GM21825 (cell line): Measurements from ENCODE around the gene STPG3.
A peak's percentile ranks its signal among the peaks of the same experiment; 100 is the strongest.

Source experiments
- ATAC-seq: cut with Tn5 transposase; IDR thresholded peaks from one replicate; pipeline ENCODE4 v1.9.1; 2021; ENCODE audit warnings: mild to moderate bottlenecking, moderate library complexity; ENCODE audit not compliant: unreplicated experiment

The STPG3 gene

GRCh38 chr9:137264067-137264466 is 13.0 kb downstream of the STPG3 start:
- ATAC-seq = no peak

DNA sequence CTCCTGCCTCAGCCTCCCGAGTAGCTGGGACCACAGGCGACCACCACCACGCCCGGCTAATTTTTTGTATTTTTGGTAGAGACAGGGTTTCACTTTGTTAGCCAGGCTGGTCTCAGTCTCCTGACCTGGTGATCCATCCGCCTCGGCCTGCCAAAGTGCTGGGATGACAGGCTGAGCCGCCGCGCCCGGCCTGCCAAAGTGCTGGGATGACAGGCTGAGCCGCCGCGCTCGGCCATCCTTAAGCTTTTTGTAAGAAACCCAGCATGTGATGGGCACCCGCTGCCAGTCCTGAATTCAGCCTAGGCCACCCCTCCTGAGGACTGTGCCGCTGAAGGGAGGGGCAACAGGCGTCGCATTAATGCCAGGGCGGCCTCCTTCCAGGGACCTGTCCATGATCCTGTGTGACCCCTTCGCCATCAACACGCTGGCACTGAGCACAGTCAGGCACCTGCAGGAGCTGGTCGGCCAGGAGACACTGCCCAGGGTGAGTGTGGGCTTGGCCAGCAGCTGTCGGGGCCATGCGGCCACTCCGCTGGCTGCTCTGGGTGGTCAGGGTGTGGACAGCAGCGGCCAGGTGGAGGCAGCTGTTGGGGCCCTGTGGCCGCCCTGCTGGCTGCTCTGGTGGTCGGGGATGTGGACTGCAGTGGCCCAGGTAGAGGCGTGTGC is 14.5 kb downstream of the STPG3 start:
- no peak for ATAC-seq

DNA sequence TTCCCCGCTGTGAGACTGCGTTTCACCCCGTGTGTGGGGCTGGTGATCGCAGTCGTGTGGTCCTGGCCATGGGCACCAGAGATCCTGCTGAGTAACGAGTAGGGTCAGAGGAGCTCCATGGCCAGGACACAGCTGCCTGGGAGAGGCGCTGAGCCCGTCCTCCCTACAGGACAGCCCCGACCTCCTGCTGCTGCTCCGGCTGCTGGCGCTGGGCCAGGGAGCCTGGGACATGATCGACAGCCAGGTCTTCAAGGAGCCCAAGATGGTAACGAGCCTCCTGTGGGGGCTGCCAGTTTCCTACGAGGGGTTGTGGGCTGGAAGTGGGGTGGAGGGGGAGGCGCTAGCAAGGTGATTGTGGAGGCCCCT is 15.1 kb downstream of the STPG3 start:
- ATAC-seq = no peak

DNA sequence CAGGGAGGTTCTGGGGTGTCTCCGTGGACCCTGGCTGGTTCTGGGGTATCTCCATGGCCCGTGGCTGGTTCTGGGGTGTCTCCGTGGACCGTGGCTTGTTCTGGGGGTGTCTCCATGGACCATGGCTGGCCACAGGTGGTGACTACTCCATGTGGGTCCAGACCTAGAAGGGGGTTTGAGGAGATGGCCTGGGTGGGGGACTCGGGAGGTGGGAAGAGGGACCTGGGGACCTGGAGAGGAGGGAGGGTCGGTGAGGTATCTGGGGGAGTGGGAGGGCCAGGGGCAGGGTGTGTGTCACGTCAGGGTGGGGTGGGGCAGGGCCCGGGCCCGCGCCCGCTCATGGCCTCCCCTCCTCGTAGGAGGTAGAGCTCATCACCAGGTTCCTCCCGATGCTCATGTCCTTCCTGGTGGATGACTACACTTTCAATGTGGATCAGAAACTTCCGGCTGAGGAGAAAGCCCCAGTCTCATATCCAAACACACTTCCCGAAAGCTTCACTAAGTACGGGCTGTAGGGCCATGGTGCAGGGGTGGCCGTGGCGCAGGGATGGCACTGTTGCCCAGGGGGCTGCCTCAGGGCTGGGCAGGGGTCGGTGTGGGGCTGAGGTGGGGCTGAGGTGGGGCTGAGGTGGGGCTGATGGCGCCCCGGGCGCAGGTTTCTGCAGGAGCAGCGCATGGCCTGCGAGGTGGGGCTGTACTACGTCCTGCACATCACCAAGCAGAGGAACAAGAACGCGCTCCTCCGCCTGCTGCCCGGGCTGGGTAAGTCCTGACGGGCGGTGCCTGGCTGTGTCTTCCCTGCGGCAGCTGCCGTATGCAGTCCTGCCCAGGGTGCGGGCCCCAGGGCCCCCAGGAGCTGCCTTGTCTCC is 15.7 kb downstream of the STPG3 start:
- ATAC-seq = no peak

DNA sequence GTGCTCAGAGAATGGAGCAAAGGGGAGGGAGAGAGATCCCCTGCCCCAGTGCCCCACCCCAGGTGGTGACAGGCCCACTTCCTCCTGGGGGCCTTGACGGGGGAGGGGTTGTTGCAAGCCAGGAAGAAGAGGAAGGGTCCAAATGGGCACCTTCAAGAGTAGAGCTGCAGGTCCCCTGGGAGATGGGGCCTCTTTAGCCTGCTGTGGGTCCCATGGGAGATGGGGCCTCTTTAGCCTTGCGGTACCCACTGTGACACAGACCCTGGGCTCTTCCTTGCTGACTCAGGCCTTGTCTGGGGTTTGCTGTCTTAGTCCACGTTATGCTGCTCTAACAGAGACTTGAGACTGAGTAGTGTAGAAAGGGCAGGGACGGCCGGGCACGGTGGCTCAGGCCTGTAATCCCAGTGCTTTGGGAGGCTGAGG is 16.9 kb downstream of the STPG3 start:
- no peak for ATAC-seq

- no peak for ATAC-seq
These were observed 17.6 kb downstream of the STPG3 start for GRCh38 chr9:137268538-137269201.

DNA sequence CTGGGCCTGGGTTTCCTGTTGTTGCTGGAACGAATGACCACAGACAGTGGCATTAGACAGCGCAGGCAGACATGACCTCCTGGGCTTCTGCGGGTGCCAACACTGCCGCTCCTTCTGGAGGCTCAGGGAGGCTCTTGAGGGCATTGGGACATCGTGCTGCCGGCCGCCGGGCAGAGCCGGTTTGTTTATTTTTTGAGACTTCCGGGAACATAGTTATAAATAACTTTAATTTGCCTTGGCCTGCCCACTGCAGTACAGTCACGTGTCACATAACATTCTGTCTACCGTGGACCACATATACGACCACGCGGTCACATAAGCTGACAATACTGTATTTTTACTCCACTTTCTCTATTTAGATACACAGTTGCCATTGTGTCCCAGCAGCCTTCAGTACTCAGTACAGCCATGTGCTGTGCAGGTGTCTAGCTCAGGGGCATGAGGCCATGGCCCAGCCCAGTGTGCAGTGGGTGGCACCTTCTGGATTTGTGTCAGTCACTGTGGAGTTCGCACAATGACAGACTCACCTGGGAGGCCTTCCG is 18.2 kb downstream of the STPG3 start:
- no peak for ATAC-seq

DNA sequence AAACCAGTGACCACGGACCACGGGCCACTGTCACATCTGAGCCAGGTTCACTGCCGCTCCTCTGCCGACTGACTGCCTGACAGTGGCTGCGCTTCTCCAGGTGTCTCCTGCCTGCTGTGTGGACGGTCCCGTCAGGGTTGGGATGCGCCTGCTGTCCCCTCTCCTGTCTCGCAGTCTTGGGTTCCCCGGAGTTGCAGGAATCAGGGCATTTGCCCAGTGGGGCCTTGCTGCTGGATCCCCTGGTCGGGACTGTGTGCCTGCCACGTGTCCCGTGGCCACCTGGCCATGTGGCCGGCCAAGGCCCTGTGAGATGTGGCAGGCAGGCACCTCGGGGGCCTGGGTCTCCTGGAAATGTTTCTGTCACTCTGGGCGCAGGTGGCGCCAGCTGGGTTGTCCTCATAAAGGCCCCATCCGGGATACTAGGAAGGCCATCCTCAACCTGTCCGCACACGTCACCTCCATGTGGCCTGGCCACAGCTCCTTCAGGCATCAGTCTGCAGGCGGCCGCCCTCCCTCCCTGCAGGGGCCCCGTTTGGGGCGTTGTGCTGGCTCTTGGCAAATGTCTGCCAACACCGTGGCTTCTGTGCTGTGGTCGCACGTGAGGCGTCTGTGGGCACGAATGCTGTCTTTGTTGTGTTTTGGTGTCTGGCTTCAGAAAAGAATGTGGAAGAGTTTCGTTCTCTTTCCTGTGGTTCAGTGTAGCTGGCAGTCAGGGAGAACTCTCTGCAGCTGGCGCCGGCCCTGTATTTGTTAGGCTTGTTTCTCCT is 20.0 kb downstream of the STPG3 start:
- no peak for ATAC-seq

GRCh38 chr9:137271696-137272076 is 20.6 kb downstream of the STPG3 start:
- no peak for ATAC-seq

DNA sequence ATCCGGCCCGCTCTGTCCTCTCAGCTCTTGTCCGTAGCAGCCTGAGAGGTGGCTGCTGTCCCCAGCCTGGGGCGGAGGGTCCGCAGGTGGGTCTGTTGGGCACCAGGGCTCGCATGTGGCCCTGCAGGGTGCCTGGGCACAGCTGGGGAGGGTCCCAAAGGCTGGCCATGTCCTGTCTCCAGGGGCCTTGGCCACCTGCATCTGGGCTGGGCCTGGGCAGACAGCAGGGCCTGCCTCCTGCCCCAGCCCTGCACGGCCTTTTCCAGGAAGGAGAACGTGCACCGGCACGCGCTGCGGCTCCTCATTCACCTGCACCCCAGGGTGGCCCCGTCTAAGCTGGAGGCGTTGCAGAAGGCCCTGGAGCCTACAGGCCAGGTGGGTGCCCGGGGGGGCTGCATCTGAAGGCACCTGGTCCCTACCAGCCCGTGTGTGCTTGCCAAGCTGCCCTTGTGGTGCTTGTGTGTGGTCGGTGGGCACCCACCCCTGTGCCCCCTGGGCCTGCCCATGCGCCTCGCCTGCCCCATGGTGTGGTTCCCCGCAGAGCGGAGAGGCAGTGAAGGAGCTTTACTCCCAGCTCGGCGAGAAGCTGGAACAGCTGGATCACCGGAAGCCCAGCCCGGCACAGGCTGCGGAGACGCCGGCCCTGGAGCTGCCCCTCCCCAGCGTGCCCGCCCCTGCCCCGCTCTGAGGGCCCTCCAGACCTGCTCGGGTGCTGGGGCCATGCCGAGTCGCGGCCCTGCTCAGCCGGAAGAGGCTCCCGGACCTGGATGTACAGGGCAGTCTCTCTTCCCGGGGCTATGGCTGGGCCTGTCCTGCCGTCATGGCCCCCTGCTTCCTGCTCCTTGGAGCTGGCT is 21.4 kb downstream of the STPG3 start:
- no peak for ATAC-seq

DNA sequence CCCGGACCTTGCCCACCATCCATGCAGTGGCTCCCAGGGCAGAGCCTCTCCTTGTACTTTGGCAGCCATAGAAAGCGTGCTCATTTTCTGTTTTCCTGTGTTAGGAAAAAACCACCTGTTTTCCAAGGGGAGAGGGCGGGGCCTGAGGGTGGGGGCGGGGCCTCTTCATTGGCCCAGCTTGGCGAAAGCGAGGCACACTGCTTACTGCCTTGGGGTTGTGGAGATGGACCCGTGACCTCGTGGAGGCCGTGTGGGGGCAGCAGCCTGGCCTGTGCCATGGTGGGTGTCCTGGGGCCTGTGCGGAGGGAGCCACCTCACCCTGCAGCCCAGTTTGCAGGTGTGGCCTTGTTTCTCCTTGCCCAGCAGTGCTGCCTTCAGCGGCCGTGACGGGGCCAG is 22.0 kb downstream of the STPG3 start:
- ATAC-seq = no peak

GRCh38 chr9:137273611-137274320 is 22.7 kb downstream of the STPG3 start:
- ATAC-seq = no peak

GRCh38 chr9:137275203-137275587 is 24.1 kb downstream of the STPG3 start:
- no peak for ATAC-seq

DNA sequence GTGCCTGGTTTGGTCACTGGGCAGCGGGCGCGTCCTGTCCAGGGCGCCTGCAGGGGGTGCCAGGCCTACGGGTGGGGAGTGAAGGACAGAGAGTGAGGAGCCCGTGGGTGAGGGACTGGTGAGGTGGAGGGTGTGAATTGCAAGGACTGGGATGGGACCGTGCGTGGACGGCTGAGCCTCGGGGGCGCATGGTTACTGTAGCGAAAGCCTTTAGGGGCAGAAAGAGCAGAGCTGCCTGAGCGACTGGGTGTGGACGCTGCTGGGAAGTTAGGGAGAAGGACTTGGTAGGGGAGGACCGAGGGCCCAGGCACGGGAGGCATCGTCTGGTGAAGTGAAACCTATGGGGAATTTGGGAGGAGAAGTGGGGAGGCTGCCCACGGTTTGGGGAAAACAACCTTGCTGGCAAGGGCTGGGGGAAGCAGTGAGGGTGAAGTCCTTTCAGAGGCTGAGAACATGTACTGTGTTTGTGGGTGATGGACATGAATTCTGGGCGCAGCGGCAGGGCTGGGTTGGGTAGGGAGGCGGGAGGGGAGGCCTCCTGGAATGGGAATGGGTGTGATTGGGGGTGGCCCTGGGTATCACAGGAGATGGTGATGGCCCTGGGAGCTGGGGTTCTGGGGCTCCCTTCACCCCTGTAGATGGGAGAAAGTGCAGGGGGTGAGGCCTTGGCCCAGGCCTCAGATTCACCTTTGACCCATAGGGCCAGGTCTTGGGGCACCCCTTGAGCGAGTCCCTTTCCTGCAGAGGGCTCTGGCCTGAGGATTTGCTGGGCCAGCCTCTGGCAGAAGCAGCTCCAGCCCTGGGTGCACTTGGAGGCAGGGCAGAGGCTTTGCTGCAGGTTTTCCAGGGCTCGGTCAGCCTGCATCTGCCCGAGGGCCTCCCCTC is 24.7 kb downstream of the STPG3 start:
- ATAC-seq = no peak

- no peak for ATAC-seq
These were observed 25.6 kb downstream of the STPG3 start for GRCh38 chr9:137276473-137277328.

- peak; percentile 71 for ATAC-seq
These were observed 26.4 kb downstream of the STPG3 start, which contains the start of gene TOR4A for GRCh38 chr9:137277329-137278041. Gene TOR4A (plus strand): TSS chr9:137277726. CDS start chr9:137278690, 964 bp downstream.
